Hematopoietic multipotent progenitor cell treated with erythropoietin and hydrocortisone succinate and interleukin-3 and kit ligand, for 4 days (in vitro differentiated cells): ENCODE data around the gene MIER1.
"Not testable (repeated sequence)": the region's sequence is repeated elsewhere in the genome, so short reads cannot be mapped to it uniquely, and the experiment has no call there.

Experiments used
- DNase-seq: peaks from one replicate; pipeline ENCODE4 v3.0.0-alpha.2; 2015

MIER1 gene

DNA sequence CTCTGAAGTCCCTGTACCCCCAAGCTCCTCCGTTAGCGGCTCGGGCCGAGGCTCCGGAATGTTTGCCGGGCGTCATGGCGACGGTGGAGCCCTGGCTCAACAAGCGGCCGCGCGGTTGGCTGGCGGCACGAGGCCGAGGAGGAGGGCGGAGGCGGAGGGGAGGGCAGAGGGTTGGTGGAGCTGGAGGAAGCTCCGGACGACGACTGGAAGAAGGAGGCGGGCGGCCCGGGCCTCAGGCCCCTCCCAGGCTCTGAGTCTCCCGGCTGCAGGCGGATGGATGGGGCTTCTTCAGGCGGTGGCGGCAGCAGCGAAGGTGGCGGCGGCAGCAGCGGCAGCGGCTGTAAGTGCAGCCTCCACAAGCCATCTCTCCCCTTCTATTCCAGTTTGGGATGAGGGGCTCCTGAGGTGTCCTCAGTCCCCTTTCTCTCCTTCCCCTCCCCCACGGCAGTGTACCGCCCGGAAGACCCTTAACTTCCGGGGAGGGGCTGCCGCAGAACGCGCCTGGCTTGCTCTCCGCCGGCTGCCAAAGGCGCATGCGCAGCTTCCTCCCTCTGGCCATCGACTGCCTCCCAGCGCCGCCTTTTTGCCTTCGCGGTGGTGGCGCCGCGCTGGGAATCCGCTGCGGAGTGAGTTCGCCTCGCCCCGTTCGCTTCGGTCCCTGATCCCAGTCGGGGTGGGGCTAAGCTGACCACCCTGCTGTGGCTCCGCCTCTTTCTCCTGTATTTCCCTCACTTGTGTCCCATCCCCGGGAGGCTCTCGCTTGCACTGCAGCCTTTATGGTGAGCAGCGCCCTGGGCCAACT, at the start of gene MIER1, which contains the start of gene DNAI4:
Gene MIER1 (plus strand): TSS at position 235 of the 802 bp plus-strand sequence. CDS start 39 bp downstream, at position 274.
Gene DNAI4 (minus strand): TSS at position 101 of the 802 bp plus-strand sequence. CDS start 25 bp downstream, at position 76.
- peak; percentile 99 for DNase-seq

- DNase-seq, result no peak
Observed at GRCh38 chr1:66876664-66877063, 48.1 kb upstream of the MIER1 start.

DNA sequence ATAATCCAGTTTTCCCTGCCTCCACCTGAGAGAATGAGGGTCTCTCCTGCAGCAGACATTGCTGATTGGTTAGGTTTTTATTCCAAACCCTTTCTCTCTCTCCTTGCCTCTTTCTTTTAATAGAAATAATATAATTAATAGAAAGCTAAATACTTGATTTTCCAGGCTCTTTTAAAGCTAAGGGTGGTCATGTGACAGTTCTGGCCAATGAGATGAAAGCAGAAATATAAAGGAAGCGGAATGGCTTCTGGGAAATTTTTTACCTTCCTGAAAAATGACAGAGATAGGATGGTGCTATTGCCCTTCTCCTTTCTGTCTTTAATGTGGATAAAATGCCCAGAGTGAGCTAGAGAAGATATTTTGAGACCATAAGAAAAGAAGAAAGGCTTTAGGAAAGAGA, 35.8 kb upstream of the MIER1 start:
- no peak for DNase-seq

- no peak for DNase-seq
Observed at GRCh38 chr1:66890621-66891020, 34.2 kb upstream of the MIER1 start.

DNA sequence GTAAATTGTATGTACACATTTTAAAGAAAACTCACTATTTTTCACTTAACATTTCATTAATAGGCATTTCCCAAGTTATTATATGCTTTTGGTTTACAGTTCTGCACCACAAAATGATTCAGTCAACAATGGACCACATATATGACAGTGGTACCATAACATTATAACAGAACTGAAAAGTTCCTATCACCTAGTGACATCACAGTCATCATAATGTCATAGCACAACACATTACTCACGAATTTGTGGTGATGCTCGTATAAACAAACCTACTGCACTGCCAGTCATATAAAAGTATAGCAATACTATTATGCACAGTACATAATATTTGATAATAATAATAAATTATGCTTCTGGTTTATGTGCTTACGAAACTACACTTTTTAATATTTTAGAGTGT, 31.1 kb upstream of the MIER1 start:
- no peak for DNase-seq

DNA sequence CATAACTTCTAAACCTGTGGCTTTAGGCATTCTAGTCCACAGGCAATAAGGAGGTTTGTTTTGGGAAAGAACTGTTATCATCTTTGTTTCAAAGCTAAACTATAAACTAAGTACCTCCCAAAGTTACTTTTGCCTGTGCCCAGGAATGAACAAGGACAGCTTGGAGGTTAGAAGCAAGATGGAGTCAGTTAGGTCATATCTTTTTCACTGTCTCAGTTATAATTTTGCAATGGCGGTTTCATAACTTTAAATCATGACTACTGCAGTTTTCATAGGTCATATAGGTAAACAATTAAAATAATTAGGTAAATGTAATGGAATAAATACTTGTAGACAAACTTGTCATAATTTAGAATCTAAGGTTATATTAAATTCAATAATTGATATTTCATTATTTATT, 9.6 kb upstream of the MIER1 start:
- not testable (repeated sequence) for DNase-seq

DNA sequence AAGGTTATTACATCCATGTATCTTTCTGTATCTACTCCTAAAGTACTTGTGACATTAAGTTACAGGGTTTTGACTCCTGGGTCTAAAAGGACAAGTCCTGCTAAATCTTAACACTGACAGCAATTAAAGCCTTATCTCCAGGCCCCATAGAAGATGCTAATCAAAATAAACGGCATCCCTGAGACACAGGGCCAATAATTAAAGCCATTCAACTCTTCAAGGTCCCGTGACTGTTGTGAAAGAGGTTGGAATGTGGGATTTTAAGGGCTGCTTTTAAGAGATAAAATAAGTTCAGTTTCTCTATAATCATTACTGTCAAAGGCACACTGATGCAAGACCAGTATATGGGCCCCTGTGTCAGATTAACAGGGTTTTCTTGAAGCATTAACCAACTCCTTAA, 8.5 kb upstream of the MIER1 start:
- peak; percentile 92 for DNase-seq

DNA sequence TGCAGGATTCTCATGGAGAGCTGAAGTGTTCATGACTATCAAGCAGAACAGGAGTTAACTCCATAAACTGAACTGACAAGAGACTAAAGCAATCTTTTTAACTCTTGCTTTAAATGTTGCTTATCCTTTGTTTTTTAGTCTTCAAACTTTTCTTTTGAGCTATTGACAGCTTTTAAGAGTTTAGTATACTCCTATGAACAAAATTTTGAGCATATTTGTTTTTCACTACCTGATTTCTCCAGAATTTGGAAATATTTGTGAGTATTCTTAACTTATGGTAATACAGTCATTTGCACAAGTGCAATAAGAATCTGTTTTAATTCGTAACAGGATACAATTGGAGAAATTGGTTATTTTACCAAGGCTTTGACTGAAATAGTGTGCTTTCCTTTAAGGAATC, 7.3 kb upstream of the MIER1 start:
- DNase-seq, result peak; percentile 30

- DNase-seq, result no peak
Observed at GRCh38 chr1:66919063-66919462, 5.7 kb upstream of the MIER1 start.

- no peak for DNase-seq
Observed at GRCh38 chr1:66919828-66920227, 5.0 kb upstream of the MIER1 start.

DNA sequence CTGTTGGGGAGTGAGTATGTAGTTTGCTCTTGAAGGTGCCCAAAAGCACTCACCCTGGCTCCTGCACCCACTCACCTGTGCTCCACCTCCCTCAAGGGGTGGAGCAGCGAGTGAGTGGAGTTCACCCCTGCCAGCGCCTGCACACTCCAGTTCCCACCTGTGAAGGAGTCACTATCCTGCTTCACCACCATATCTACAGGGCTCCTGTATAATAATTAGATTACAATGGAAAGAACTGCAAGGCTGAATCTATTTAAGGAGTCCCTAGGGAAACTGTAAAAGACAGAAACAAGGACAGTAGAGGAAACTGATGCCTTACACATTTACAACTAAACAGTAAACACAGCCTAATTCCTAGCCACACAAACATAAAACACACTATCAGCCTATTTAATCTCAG, 4.2 kb upstream of the MIER1 start:
- no peak for DNase-seq

GRCh38 chr1:66925558-66925910, 744 bp downstream of the MIER1 start:
- no peak for DNase-seq

DNA sequence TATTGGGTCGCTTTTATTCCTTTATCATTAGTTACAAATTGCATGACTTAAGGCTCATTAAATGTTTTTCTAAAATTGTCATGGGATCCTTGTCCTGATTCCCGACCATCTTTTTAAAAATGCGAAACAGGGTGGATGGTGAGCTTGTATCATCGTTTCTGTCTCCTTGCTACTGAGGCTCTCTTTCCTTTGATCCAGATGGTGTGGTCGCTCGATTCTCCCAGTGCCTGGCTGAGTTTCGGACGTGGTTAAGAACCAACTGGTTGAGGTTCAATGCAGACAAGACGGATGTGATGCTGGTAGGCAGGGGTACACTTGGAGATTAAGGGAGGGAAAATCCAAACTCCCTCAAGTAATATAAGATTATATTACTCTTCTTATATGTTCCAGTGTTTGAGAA, 1.2 kb downstream of the MIER1 start:
- DNase-seq, result peak; percentile 15

GRCh38 chr1:66927528-66927927, 2.7 kb downstream of the MIER1 start:
- peak; percentile 17 for DNase-seq

DNA sequence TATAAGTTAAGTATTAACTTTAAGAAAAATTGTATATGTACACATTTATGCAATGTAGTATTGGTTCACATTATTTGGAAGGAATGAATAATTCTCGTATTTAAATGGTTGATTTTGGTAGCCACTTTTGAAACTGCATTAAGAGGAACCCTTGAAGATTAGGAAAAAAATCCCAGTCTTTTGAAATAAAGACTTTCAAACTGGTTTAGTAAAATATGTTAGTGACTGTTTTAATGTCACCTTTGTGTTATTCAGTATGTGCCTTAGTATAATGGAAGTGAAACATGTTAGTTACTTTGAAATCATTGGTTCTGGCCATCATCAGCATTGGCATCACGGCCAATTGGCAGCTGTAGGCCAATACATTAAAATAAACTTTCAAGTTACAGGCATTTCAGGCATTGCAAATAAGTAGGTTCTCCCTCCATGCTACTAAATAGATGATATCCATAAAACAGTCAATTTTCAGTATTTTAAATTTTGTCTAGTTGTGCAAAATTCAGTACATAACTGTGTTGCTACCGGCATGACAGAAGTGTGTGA, 4.4 kb downstream of the MIER1 start:
- peak; percentile 38 for DNase-seq

- no peak for DNase-seq
Observed at GRCh38 chr1:66929691-66929998, 4.9 kb downstream of the MIER1 start.

DNA sequence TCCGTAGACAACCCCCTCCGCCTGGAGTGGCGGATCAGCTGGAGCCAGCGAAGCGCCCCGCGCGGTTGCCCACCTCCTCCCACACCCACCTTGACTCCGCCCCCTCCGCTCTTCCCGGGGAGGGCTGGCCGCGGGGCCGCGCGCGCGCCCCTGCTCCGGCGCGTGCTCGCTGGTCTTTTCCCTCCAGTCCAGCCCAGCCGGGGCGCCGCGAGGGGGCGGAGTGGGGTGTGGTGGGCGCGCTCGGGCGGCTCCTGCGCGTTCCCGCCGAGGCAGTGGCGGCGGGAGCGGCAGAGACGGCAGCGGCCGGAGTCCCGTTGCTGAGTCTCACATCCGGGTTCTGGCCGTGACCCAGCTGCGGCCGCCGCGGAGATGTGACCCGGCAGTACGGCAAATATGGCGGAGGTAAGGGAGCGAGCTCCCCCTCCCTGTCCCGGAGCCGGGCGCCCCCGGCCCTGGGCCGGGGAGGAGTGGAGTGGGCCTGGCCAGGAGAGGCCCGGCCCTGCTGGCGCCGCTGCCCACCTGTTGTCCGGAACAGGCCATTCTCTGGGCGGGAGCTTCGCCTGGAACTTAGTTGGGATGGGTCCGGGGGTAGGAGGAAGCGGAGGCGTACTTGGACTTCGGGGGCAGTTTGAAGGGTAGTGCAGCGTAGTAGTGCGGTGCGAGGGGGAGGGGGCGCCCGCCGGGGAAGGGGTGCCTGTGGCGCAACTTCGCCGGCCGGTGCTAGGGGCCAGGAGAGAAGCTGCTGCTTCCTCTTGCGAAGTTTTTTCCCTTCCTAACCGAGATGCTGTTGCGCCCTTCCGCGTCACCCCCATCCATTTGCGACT, 5.4 kb downstream of the MIER1 start:
- peak; percentile 97 for DNase-seq

GRCh38 chr1:66930823-66931174, 6.0 kb downstream of the MIER1 start:
- DNase-seq, result no peak

- DNase-seq, result peak; percentile 15
Observed at GRCh38 chr1:66931590-66931989, 6.8 kb downstream of the MIER1 start.

DNA sequence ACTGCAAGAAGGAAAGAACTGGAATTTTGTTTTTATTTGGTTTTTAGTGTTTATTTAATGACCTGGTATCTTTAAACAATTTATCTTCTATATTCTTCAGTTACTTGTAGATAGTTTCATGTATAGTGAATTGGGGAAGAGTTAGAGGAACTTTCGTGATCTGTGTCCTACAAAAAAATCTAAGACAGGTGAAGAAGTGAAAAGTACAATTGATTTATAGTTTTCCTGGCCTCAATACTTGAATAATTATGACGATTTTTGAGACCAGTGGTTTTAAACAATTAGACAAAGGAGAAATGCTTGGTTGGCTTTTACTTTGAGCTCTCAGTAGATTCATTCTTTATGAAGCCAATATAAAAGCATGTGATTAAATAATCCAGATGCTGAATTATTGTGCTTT, 7.5 kb downstream of the MIER1 start:
- no peak for DNase-seq

DNA sequence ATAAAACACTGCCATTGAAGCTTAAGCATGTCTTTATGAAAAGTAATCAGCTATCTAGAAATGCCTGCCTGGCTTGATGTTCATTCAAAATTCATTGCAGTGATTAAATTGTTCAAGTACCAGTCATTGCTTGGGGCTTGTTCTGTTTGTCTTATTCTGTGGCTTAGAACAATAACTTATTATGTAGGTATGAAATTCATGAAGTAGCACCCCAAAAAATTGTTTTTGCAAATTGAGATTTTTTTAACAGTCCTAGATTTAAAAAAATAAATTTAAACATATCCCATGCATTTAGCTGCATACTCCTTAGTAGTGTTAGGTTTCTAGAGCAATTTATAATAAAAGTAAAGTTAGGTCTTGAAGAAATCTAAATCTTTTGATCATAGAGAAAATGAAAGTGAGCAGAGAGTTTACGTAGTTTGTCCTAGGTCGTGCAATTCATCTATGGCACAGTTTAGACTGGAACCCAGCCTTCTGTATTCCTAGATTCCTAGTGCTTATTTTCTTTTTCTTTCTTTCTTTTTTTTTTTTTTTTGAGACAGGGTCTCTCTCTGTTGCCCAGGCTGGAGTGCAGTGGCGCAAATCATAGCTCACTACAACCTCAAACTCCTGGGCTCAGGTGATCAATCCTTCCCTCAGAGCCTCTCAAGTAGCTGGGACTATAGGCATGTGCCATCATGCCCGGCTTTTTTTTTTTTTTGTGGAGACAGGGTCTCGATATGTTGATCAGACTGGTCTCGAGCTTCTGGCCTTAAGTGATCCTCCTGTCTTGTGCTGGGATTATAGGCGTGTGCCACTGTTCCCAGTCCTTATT, 9.3 kb downstream of the MIER1 start:
- no peak for DNase-seq

DNA sequence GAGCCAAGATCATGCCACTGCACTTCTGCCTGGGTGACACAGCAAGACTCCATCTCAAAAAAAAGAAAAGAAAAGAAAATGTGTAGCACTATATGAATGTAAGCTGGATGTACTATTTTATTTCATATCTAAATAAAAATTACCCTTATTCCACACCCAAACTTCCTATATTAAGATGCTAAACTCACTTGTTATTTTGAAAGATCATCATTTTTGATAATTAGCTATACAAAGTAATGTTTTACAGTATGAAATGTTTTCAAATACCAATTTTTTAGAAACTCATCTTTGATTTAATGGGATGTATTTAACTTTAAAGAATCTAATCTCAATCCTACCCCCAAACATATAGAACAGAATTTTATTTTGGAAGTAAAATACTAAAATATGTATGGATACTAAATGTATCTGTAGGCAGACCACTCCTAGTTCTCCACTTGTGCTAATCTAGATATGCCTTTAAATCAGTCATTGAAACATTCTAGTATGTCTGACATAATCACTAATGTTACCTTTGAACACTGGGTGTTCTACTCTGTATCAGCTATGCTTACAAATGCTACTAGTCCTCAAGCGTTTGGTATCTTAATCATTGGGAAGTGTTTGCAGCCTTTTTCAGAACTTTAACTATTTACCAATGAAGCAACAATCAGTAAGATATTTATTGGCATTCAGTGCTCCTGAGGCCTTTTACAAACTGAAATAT, 12.9 kb downstream of the MIER1 start:
- DNase-seq, result no peak

DNA sequence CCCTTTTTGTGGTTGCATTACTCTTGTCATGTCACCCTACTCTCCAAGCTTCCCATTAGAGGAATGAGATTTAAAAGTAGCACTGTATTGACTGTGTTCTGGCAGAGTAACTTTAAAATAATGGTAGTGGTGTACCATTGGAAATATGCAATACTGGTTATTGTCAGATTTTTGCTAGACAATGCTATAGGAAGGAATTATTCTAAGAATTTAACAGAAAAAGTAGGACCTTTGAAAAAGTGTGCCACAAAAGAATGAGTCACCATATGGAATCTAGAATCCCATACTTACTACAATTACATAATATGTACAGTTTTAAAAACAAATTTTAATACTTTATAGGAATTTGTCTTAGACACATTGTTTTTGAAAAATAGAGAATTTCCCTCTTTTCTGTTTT, 13.8 kb downstream of the MIER1 start:
- peak; percentile 36 for DNase-seq
